Motor neuron (in vitro differentiated cells): ENCODE data around the gene HNRNPLL. TPM values are rescaled to one million over a fixed set of nuclear protein-coding genes. Genes with fewer than 3 reads are reported as not detected.

ENCODE experiments used
- ATAC-seq, 8 experiments: fragments of 200-7000 bp; cut with Tn5 transposase; replicated peaks in 6 of 8; 2 replicates each; pipeline ENCODE4 v1.8.0; 2021; ENCODE audit warnings: mild to moderate bottlenecking in 8 of 8, moderate library complexity in 8 of 8
- H3K27ac ChIP-seq, 2 donors: fragments of 250-450 bp; sonication (Bioruptor Pico); 2 replicates each; pipeline ENCODE4 v1.9.0; 2021; ENCODE audit warnings: antibody characterized with exemption in 2 of 2, mild to moderate bottlenecking in 2 of 2, moderate library complexity in 1 of 2
- H3K4me1 ChIP-seq, 2 donors: fragments of 250-450 bp; sonication (Bioruptor Pico); replicated peaks in 1 of 2; 2 replicates each; pipeline ENCODE4 v1.6.1; 2021; ENCODE audit warnings: antibody characterized with exemption in 2 of 2, mild to moderate bottlenecking in 2 of 2, moderate library complexity in 1 of 2
- H3K4me3 ChIP-seq, 5 donors: fragments of 250-450 bp; sonication (Bioruptor Pico); 2 replicates each; pipeline ENCODE4 v1.9.0; 2021; ENCODE audit warnings: antibody characterized with exemption in 5 of 5, mild to moderate bottlenecking in 5 of 5, moderate library complexity in 4 of 5
- WGBS, 10 experiments: fragments of 450-650 bp; shearing (Covaris generic); methylation state at CpG; one replicate each; pipeline ENCODE4 v1.0.0; 2022; 5-methylcytosine and 5-hydroxymethylcytosine counted together
- in situ Hi-C, 9 experiments: fragments of 400-800 bp; cut with MboI; loops; one replicate each; pipeline ENCODE4 v1.15.0; 2021; ENCODE audit warnings: low sequenced_read_pairs in 9 of 9, low pct_unique_long_range_greater_than_20kb in 2 of 9; ENCODE audit not compliant: unreplicated experiment in 9 of 9
- total RNA-seq, 8 experiments: library from RNA; unstranded; fragments of 300-600 nt; gene quantifications; 2 replicates each; pipeline versions ENCODE4 v1.2.3 to v1.2.4, GENCODE V29; 2022

HNRNPLL gene
- total RNA-seq, 8 experiments from 2014 or later: 28.2 to 71.5 (median 46.2) TPM

DNA sequence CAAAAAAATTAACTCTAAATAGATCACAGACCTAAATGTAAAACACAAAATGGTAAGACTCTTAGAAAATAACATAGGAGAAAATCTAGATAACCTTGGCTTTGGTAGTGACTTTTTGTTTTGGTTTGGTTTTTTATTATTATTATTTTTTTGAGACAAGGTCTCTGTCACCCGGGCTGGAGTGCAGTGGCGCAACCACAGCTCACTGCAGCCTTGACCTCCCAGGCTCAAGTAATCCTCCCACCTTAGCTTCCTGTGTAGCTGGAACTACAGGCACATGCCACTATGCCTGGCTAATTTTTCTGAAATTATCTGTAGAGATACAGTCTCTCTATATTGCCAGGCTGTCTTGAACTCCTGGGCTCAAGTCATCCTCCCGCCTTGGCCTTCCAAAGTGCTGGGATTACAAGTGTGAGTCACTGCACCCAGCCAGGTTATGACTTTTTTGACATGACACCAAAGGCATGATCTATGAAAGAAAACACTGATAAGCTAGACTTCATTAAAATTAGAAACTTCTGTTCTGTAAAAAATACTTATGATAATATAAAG lies 88.0 kb downstream of the HNRNPLL start:
- Histone ChIP-seq H3K27ac (no peak overlapping the region), H3K4me3 (no peak overlapping the region), H3K4me1 (no peaks in the 10 kb centered on the region)
- in situ Hi-C loops: loop anchor here in 2 of 9 experiments (25.0 kb wide), 1 partner anchor 202 kb away; no protein-coding TSS in a partner anchor
- 58 to 100% (median 86%) methylated on average over 1 to 3 of the region's 3 CpGs; no CpG with 5 or more reads in 3 of the 10 experiments for WGBS, 10 experiments
- no peak for ATAC-seq

DNA sequence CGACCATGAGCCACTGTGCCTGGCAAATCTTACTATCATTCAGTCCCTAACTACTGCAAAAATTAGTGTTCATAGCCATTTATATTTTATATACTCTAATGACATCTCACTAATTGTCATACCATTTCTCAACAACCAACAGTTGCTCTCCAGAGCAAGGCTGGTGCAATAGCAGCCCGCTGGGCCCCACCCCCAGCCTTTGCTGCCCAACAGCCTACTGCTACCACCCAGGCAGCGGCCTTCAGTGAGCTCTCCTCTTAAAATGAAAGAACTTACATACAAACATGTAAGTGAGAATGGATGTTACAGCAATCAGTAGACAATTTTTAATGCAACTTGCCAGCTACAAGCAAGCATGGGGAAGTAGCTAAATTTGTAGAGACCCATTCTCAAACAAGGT lies 90.5 kb downstream of the HNRNPLL start:
- H3K4me1 ChIP-seq: no peaks in the 10 kb centered on the region
- no peak overlapping the region for H3K27ac ChIP-seq
- 0 to 100% (median 78%) methylated on average over 1 to 2 of the region's 3 CpGs; no CpG with 5 or more reads in 4 of the 10 experiments for WGBS, 10 experiments
- no peak for ATAC-seq
- in situ Hi-C loops: loop anchor here in 2 of 9 experiments (25.0 kb wide), 1 partner anchor 200 kb away; no protein-coding TSS in a partner anchor
- H3K4me3 ChIP-seq: no peak overlapping the region

Other genes starting within 250 kb of the HNRNPLL start
- 10 to 100 TPM; 21.7 to 76.5 (median 49.1) TPM for gene ATL2, start 225.7 kb downstream of the HNRNPLL start, total RNA-seq
- 1 to 10 TPM; 1.7 to 5.3 (median 2.4) TPM for gene GALM, start 63.2 kb upstream of the HNRNPLL start, total RNA-seq
- 100 to 1,000 TPM in 7 of 8 experiments, 10 to 100 TPM in 1; 86.3 to 270 (median 120) TPM for gene SRSF7, start 148.4 kb upstream of the HNRNPLL start, total RNA-seq
- 10 to 100 TPM in 4 of 8 experiments, 1 to 10 TPM in 4; 7.9 to 26.4 (median 10.2) TPM for gene GEMIN6, start 175.3 kb upstream of the HNRNPLL start, total RNA-seq